HCT116 (cell line): ENCODE results near the gene CHSY3. TPM values are rescaled to one million over a fixed set of nuclear protein-coding genes. Genes with fewer than 3 reads are reported as not detected.

Experiments
- ATAC-seq: fragments of 200-7000 bp; cut with Tn5 transposase; 2 replicates; pipeline ENCODE4 v1.9.1; 2020; ENCODE audit warnings: mild to moderate bottlenecking, moderate library complexity
- BruUV-seq: library from RNA; stranded (reverse); fragments of 400-500 nt; replicated peaks from 2 replicates; lab custom pipeline; 2021; lab: Mats Ljungman, UMichigan
- CTCF ChIA-PET: fragments of 300-600 bp; sonication (Branson Sonifier 250); formaldehyde crosslinking; loops from one replicate; lab custom pipeline; 2021; ENCODE audit warnings: antibody characterized with exemption; lab: Charles Lee
- POLR2A ChIA-PET: fragments of 300-600, 350-600 bp; sonication (Branson Sonifier 250); formaldehyde crosslinking; loops from one replicate; lab custom pipeline; 2021; ENCODE audit warnings: antibody characterized with exemption; lab: Charles Lee
- RAD21 ChIA-PET, 2 experiments: fragments of 300-600 bp; sonication (Branson Sonifier 250); formaldehyde crosslinking; loops; one replicate each; lab custom pipeline; 2023; ENCODE audit warnings: low total read pairs in 2 of 2; ENCODE audit not compliant: uncharacterized antibody in 2 of 2, unreplicated experiment in 2 of 2, low non-redundant PET in 1 of 2; lab: Charles Lee
- DNase-seq: peaks from one replicate; pipeline ENCODE4 v3.0.0-alpha.2; 2010; ENCODE audit warnings: low read depth, low spot score
- H2AFZ ChIP-seq: fragments of 200-600 bp; shearing (Covaris generic), sonication (generic); 2 replicates; pipeline ENCODE4 v1.6.1; 2017; ENCODE audit warnings: low read depth, mixed run types, mixed read lengths, antibody characterized with exemption, low read length; ENCODE audit not compliant: poor library complexity, severe bottlenecking
- H3K27ac ChIP-seq: 2 replicates; pipeline ENCODE4 v1.5.1; 2012; ENCODE audit warnings: low read depth, low read length
- H3K27me3 ChIP-seq: fragments of 200-600 bp; sonication (generic); 2 replicates; pipeline ENCODE4 v1.6.1; 2016; ENCODE audit warnings: mixed run types, low read length, mixed read lengths; ENCODE audit not compliant: insufficient read depth
- H3K36me3 ChIP-seq, 2 experiments: fragments of 200-500 bp in 1 of 2; fragments of 200-600 bp in 1 of 2; sonication (Bioruptor generic) in 1 of 2; sonication (generic) in 1 of 2; 2 replicates each; pipeline versions ENCODE4 v1.5.1 to v1.6.1; 2014 to 2016; ENCODE audit warnings: low read length in 2 of 2, inconsistent platforms in 1 of 2, mixed read lengths in 1 of 2, mixed run types in 1 of 2; ENCODE audit not compliant: insufficient read depth in 2 of 2, control insufficient read depth in 1 of 2
- H3K4me1 ChIP-seq, 2 experiments: fragments of 200-600 bp in 1 of 2; sonication (generic) in 1 of 2; 2 replicates each; pipeline versions ENCODE4 v1.5.1 to v1.6.1; 2012 to 2017; ENCODE audit warnings: low read length in 2 of 2, inconsistent platforms in 1 of 2, mild to moderate bottlenecking in 1 of 2, mixed read lengths in 1 of 2, mixed run types in 1 of 2, moderate library complexity in 1 of 2; ENCODE audit not compliant: insufficient read depth in 2 of 2, control insufficient read depth in 1 of 2
- H3K4me2 ChIP-seq: fragments of 200-600 bp; sonication (generic); 2 replicates; pipeline ENCODE4 v1.6.1; 2017; ENCODE audit warnings: mixed run types, low read length, mixed read lengths
- H3K4me3 ChIP-seq, 2 experiments: fragments of 200-600 bp in 1 of 2; sonication (generic) in 1 of 2; replicated peaks in 1 of 2; 2 replicates each; pipeline ENCODE4 v1.5.1; 2011 to 2016; ENCODE audit warnings: low read length in 2 of 2, control low read depth in 1 of 2, low read depth in 1 of 2, mild to moderate bottlenecking in 1 of 2, mixed read lengths in 1 of 2, mixed run types in 1 of 2
- H3K79me2 ChIP-seq: fragments of 200-600 bp; sonication (generic); 2 replicates; pipeline ENCODE4 v1.6.1; 2017; ENCODE audit warnings: mild to moderate bottlenecking, mixed run types, low read length, moderate library complexity, mixed read lengths; ENCODE audit not compliant: insufficient read depth
- H3K9ac ChIP-seq: fragments of 200-600 bp; sonication (generic); 2 replicates; pipeline ENCODE4 v1.6.1; 2016; ENCODE audit warnings: low read length, mixed read lengths
- H3K9me2 ChIP-seq: fragments of 200-600 bp; sonication (generic), shearing (Covaris generic); 2 replicates; pipeline ENCODE4 v1.6.1; 2017; ENCODE audit warnings: mixed run types, mild to moderate bottlenecking, moderate library complexity; ENCODE audit not compliant: insufficient read depth
- H3K9me3 ChIP-seq, 2 experiments: fragments of 200-500 bp in 1 of 2; fragments of 200-600 bp in 1 of 2; sonication (Bioruptor generic) in 1 of 2; sonication (generic) in 1 of 2; 2 replicates each; pipeline ENCODE4 v1.6.1; 2014 to 2017; ENCODE audit warnings: low read length in 2 of 2, mixed read lengths in 2 of 2, inconsistent platforms in 1 of 2, low read depth in 1 of 2, mild to moderate bottlenecking in 1 of 2, mixed run types in 1 of 2, moderate library complexity in 1 of 2; ENCODE audit not compliant: control insufficient read depth in 1 of 2, insufficient read depth in 1 of 2
- H4K20me1 ChIP-seq: fragments of 200-600 bp; sonication (generic), shearing (Covaris generic); 2 replicates; pipeline ENCODE4 v1.6.1; 2017; ENCODE audit warnings: mixed run types, mild to moderate bottlenecking, moderate library complexity; ENCODE audit not compliant: insufficient read depth
- EGR1 ChIP-seq: IDR thresholded peaks from 2 replicates; pipeline ENCODE4 v1.6.1; 2012; ENCODE audit warnings: low read depth
- EZH2 ChIP-seq: fragments of 200-600 bp; sonication (generic); IDR thresholded peaks from 2 replicates; pipeline ENCODE4 v1.6.1; 2017; ENCODE audit warnings: antibody characterized with exemption, mixed run types
- MAX ChIP-seq: IDR thresholded peaks from 2 replicates; pipeline ENCODE4 v1.6.1; 2012
- POLR2AphosphoS5 ChIP-seq: IDR thresholded peaks from 2 replicates; pipeline ENCODE4 v1.6.1; 2011; ENCODE audit warnings: mild to moderate bottlenecking, low read depth, low read length, moderate library complexity
- REST ChIP-seq: IDR thresholded peaks from 2 replicates; pipeline ENCODE4 v1.6.1; 2012; ENCODE audit warnings: low read depth
- TCF7L2 ChIP-seq: IDR thresholded peaks from 2 replicates; pipeline ENCODE4 v1.7.0; 2011; ENCODE audit warnings: borderline replicate concordance, inconsistent platforms; ENCODE audit not compliant: insufficient read depth, insufficient read length; ENCODE audit errors: extremely low read depth
- intact Hi-C: fragments of 100-400 bp; cut with micrococcal nuclease; formaldehyde crosslinking; loops from 2 replicates; pipeline ENCODE4 v1.10.0; 2022
- total RNA-seq: library from RNA; stranded (reverse); gene quantifications from one replicate; pipeline ENCODE4 v1.2.1, GENCODE V29; 2021; ENCODE audit not compliant: unreplicated experiment

CHSY3 gene
- total RNA-seq, 1 experiment from 2014 or later: 2.3 TPM

GRCh38 chr5:130135506-130135905, 231.2 kb downstream of the CHSY3 start:
- Histone ChIP-seq H3K27me3 (no peaks in the 10 kb centered on the region), H2AFZ (no peak overlapping the region), H3K79me2 (no peaks in the 10 kb centered on the region), H3K9ac (no peak overlapping the region), H3K4me1 (no peaks in the 10 kb centered on the region), H3K9me3 (no peaks in the 10 kb centered on the region), H3K4me2 (no peak overlapping the region), H3K9me2 (no peaks in the 10 kb centered on the region), H4K20me1 (no peaks in the 10 kb centered on the region), H3K4me3 (no peak overlapping the region)
- RAD21 ChIA-PET: no interaction called here
- intact Hi-C loops: no loop called here
- CTCF ChIA-PET: no interaction called here
- no peak for DNase-seq
- POLR2A ChIA-PET: no interaction called here
- no TSS peak for BruUV-seq
- TF ChIP-seq MAX: no peak
- no peak for TF ChIP-seq TCF7L2
- no peak for TF ChIP-seq EGR1
- TF ChIP-seq EZH2: no peak
- TF ChIP-seq REST: no peak
- TF ChIP-seq POLR2AphosphoS5: no peak
- TF ChIP-seq, all 23 proteins: peak for 0
- no peaks in the 10 kb centered on the region for H3K36me3 ChIP-seq
- no peak overlapping the region for H3K27ac ChIP-seq
- ATAC-seq: no peak
